Forelimb muscle (tissue), 1 donor: Measurements from ENCODE around the gene TYMS. TPM values are rescaled to one million over a fixed set of nuclear protein-coding genes. Genes with fewer than 3 reads are reported as not detected.

ENCODE experiments used
- DNase-seq: peaks from one replicate; pipeline ENCODE4 v3.0.0-alpha.2; 2013; ENCODE audit warnings: low read depth
- polyA plus RNA-seq: library from polyadenylated mRNA; unstranded; fragments of 120-200 nt; gene quantifications from one replicate; pipeline ENCODE4 v1.2.1, GENCODE V29; 2013; ENCODE audit not compliant: insufficient read length

Gene TYMS
- polyA plus RNA-seq, 1 donor = 49.0 TPM

- DNase-seq = no peak
Observed at GRCh38 chr18:644395-645004, 13.0 kb upstream of the TYMS start.

GRCh38 chr18:647304-647703 lies 10.1 kb upstream of the TYMS start:
- DNase-seq = no peak

- DNase-seq = no peak
Observed at GRCh38 chr18:649341-649740, 8.1 kb upstream of the TYMS start.

GRCh38 chr18:650428-650858 lies 7.0 kb upstream of the TYMS start:
- DNase-seq = no peak

- no peak for DNase-seq
Observed at GRCh38 chr18:652131-652530, 5.3 kb upstream of the TYMS start.

GRCh38 chr18:653512-653911 lies 3.9 kb upstream of the TYMS start:
- no peak for DNase-seq

GRCh38 chr18:654601-655000 lies 2.9 kb upstream of the TYMS start:
- no peak for DNase-seq

- no peak for DNase-seq
Observed at GRCh38 chr18:655445-655844, 2.0 kb upstream of the TYMS start.

GRCh38 chr18:658001-658946 lies 821 bp downstream of the TYMS start:
- DNase-seq = peak; percentile 74

GRCh38 chr18:658947-659533 lies 1.6 kb downstream of the TYMS start:
- DNase-seq = no peak

GRCh38 chr18:659597-659996 lies 2.1 kb downstream of the TYMS start:
- no peak for DNase-seq

- DNase-seq = no peak
Observed at GRCh38 chr18:662197-662596, 4.7 kb downstream of the TYMS start.

- DNase-seq = no peak
Observed at GRCh38 chr18:666177-666576, 8.7 kb downstream of the TYMS start.

GRCh38 chr18:666628-667027 lies 9.2 kb downstream of the TYMS start:
- no peak for DNase-seq

- DNase-seq = no peak
Observed at GRCh38 chr18:668260-668659, 10.8 kb downstream of the TYMS start.

- DNase-seq = no peak
Observed at GRCh38 chr18:669077-669476, 11.6 kb downstream of the TYMS start.

- DNase-seq = no peak
Observed at GRCh38 chr18:670522-670921, 13.1 kb downstream of the TYMS start.

GRCh38 chr18:671405-671804 lies 14.0 kb downstream of the TYMS start:
- no peak for DNase-seq

- no peak for DNase-seq
Observed at GRCh38 chr18:673317-673716, 15.9 kb downstream of the TYMS start.

- no peak for DNase-seq
Observed at GRCh38 chr18:673769-674168, 16.3 kb downstream of the TYMS start.

GRCh38 chr18:675307-675706 lies 17.9 kb downstream of the TYMS start:
- no peak for DNase-seq

GRCh38 chr18:676069-676468 lies 18.6 kb downstream of the TYMS start:
- no peak for DNase-seq

GRCh38 chr18:676736-677135 lies 19.3 kb downstream of the TYMS start:
- no peak for DNase-seq
